ENCODE results near the gene ONECUT3.
"Not testable (repeated sequence)": the region's sequence is repeated elsewhere in the genome, so short reads cannot be mapped to it uniquely, and the experiment has no call there.

Gene ONECUT3

GRCh38 chr19:1757468-1758230, 4.3 kb downstream of the ONECUT3 start:
- H3K9me3 Mint-ChIP-seq = no peaks in the 10 kb centered on the region
- peaks cover 6% of the 10 kb centered on the region for H3K4me1 Mint-ChIP-seq
- H3K27me3 Mint-ChIP-seq = peaks cover 58% of the 10 kb centered on the region
- H3K36me3 Mint-ChIP-seq (ENCODE audit: low read depth) = peaks cover 2% of the 10 kb centered on the region
- ATAC-seq (no peak), DNase-seq (no peak)
- no peak overlapping the region for H3K27ac Mint-ChIP-seq
- no peak overlapping the region for H3K4me3 Mint-ChIP-seq

- Mint-ChIP-seq H3K27me3 (peaks cover 58% of the 10 kb centered on the region), H3K9me3 (no peaks in the 10 kb centered on the region), H3K36me3 (ENCODE audit: low read depth) (peaks cover 2% of the 10 kb centered on the region), H3K4me1 (peaks cover 5% of the 10 kb centered on the region), H3K27ac (no peak overlapping the region), H3K4me3 (no peak overlapping the region)
- ATAC-seq = no peak
- no peak for DNase-seq
Measured at GRCh38 chr19:1758231-1758577, 4.9 kb downstream of the ONECUT3 start.

GRCh38 chr19:1758959-1759903, 5.9 kb downstream of the ONECUT3 start:
- ATAC-seq (no peak), DNase-seq (no peak)
- Mint-ChIP-seq H3K27ac (no peak overlapping the region), H3K9me3 (no peaks in the 10 kb centered on the region), H3K4me3 (no peak overlapping the region), H3K36me3 (ENCODE audit: low read depth) (peaks cover 2% of the 10 kb centered on the region), H3K4me1 (peaks cover 12% of the 10 kb centered on the region), H3K27me3 (peaks cover 68% of the 10 kb centered on the region)

GRCh38 chr19:1760020-1760419, 6.7 kb downstream of the ONECUT3 start:
- Mint-ChIP-seq H3K4me1 (peaks cover 12% of the 10 kb centered on the region), H3K9me3 (no peaks in the 10 kb centered on the region), H3K36me3 (ENCODE audit: low read depth) (peaks cover 2% of the 10 kb centered on the region), H3K27me3 (peaks cover 73% of the 10 kb centered on the region), H3K4me3 (no peak overlapping the region), H3K27ac (no peak overlapping the region)
- ATAC-seq (no peak), DNase-seq (no peak)

- not testable (repeated sequence) for DNase-seq; H3K36me3 Mint-ChIP-seq (ENCODE audit: low read depth); H3K4me3 Mint-ChIP-seq; ATAC-seq; H3K9me3 Mint-ChIP-seq; H3K27ac Mint-ChIP-seq
- peaks cover 79% of the 10 kb centered on the region for H3K27me3 Mint-ChIP-seq
- peaks cover 11% of the 10 kb centered on the region for H3K4me1 Mint-ChIP-seq
Measured at GRCh38 chr19:1760786-1761527, 7.7 kb downstream of the ONECUT3 start.

GRCh38 chr19:1761528-1762242, 8.4 kb downstream of the ONECUT3 start:
- no peaks in the 10 kb centered on the region for H3K36me3 Mint-ChIP-seq (ENCODE audit: low read depth)
- H3K9me3 Mint-ChIP-seq = no peaks in the 10 kb centered on the region
- DNase-seq (no peak), ATAC-seq (no peak)
- peaks cover 76% of the 10 kb centered on the region for H3K27me3 Mint-ChIP-seq
- no peak overlapping the region for H3K27ac Mint-ChIP-seq
- no peak overlapping the region for H3K4me3 Mint-ChIP-seq
- H3K4me1 Mint-ChIP-seq = peaks cover 10% of the 10 kb centered on the region

GRCh38 chr19:1762243-1763117, 9.2 kb downstream of the ONECUT3 start:
- no peaks in the 10 kb centered on the region for H3K9me3 Mint-ChIP-seq
- H3K4me1 Mint-ChIP-seq = peaks cover 7% of the 10 kb centered on the region
- no peak for DNase-seq
- H3K4me3 Mint-ChIP-seq = no peak overlapping the region
- peaks cover 74% of the 10 kb centered on the region for H3K27me3 Mint-ChIP-seq
- no peak overlapping the region for H3K27ac Mint-ChIP-seq
- H3K36me3 Mint-ChIP-seq (ENCODE audit: low read depth) = no peaks in the 10 kb centered on the region
- ATAC-seq = no peak

GRCh38 chr19:1763648-1764639, 10.6 kb downstream of the ONECUT3 start:
- DNase-seq (no peak), ATAC-seq (no peak)
- Mint-ChIP-seq H3K27me3 (peaks cover 78% of the 10 kb centered on the region), H3K4me3 (no peak overlapping the region), H3K4me1 (peaks cover 7% of the 10 kb centered on the region), H3K9me3 (no peaks in the 10 kb centered on the region), H3K36me3 (ENCODE audit: low read depth) (no peaks in the 10 kb centered on the region), H3K27ac (no peak overlapping the region)

- Mint-ChIP-seq H3K9me3 (no peaks in the 10 kb centered on the region), H3K27me3 (peaks cover 76% of the 10 kb centered on the region), H3K36me3 (ENCODE audit: low read depth) (no peaks in the 10 kb centered on the region), H3K4me1 (peaks cover 7% of the 10 kb centered on the region), H3K27ac (no peak overlapping the region), H3K4me3 (no peak overlapping the region)
- DNase-seq = no peak
- ATAC-seq = no peak
Measured at GRCh38 chr19:1764729-1765128, 11.4 kb downstream of the ONECUT3 start.

GRCh38 chr19:1765232-1765903, 12.1 kb downstream of the ONECUT3 start:
- H3K27me3 Mint-ChIP-seq = peaks cover 78% of the 10 kb centered on the region
- no peak for ATAC-seq
- H3K9me3 Mint-ChIP-seq = peaks cover 2% of the 10 kb centered on the region
- no peak overlapping the region for H3K27ac Mint-ChIP-seq
- no peak for DNase-seq
- no peaks in the 10 kb centered on the region for H3K36me3 Mint-ChIP-seq (ENCODE audit: low read depth)
- H3K4me1 Mint-ChIP-seq = peaks cover 7% of the 10 kb centered on the region
- no peak overlapping the region for H3K4me3 Mint-ChIP-seq

GRCh38 chr19:1765904-1766799, 12.8 kb downstream of the ONECUT3 start:
- Mint-ChIP-seq H3K36me3 (ENCODE audit: low read depth) (peaks cover 5% of the 10 kb centered on the region), H3K27ac (no peak overlapping the region), H3K27me3 (peaks cover 80% of the 10 kb centered on the region), H3K4me3 (no peak overlapping the region), H3K9me3 (peaks cover 10% of the 10 kb centered on the region), H3K4me1 (peaks cover 7% of the 10 kb centered on the region)
- no peak for DNase-seq
- ATAC-seq = peak; percentile 4

Data from activated naive CD8-positive, alpha-beta T cell treated with anti-CD3 and anti-CD28 coated beads, Interleukin-2, amount 50 U/mL, for 24 hours (primary cell).